Left ventricle myocardium inferior (tissue), 1 donor: ENCODE results near the gene STOML3. TPM values are rescaled to one million over a fixed set of nuclear protein-coding genes. Genes with fewer than 3 reads are reported as not detected.

Source experiments
- DNase-seq: peaks from one replicate; pipeline ENCODE4 v3.0.0-alpha.2; 2020
- H3K27ac ChIP-seq: fragments of 200-600 bp; replicated peaks from 2 replicates; pipeline ENCODE4 v1.8.0; 2021
- H3K27me3 ChIP-seq: fragments of 200-600 bp; 2 replicates; pipeline ENCODE4 v1.8.0; 2021; ENCODE audit warnings: low read depth
- H3K36me3 ChIP-seq: fragments of 200-600 bp; 2 replicates; pipeline ENCODE4 v1.8.0; 2021
- H3K4me1 ChIP-seq: fragments of 200-600 bp; 2 replicates; pipeline ENCODE4 v1.8.0; 2021
- H3K4me3 ChIP-seq: fragments of 200-600 bp; 2 replicates; pipeline ENCODE4 v1.8.0; 2021; ENCODE audit warnings: mild to moderate bottlenecking, moderate library complexity
- H3K9me3 ChIP-seq: fragments of 200-600 bp; replicated peaks from 2 replicates; pipeline ENCODE4 v1.8.0; 2021
- CTCF ChIP-seq: fragments of 200-600 bp; IDR thresholded peaks from 2 replicates; pipeline ENCODE4 v1.8.0; 2021; ENCODE audit warnings: antibody characterized with exemption, mild to moderate bottlenecking, borderline replicate concordance
- intact Hi-C: fragments of 100-400 bp; cut with micrococcal nuclease; formaldehyde crosslinking; loops from one replicate; pipeline ENCODE4 v1.11.0; 2022
- total RNA-seq: library from RNA; stranded (reverse); fragmentation: NEBNext Ultra II Directional; extraction: Animal tissue kit (Norgen Biotek cat#: 25700); gene quantifications from one replicate; pipeline ENCODE4 v1.2.1, GENCODE V29; 2021
- donor health status: DM: no; HTN: yes; CAD: no; lungs with severe emphysema.

STOML3 gene
- total RNA-seq, 1 donor from 2014 or later = not detected

- no peak for DNase-seq
- H3K4me1 ChIP-seq = no peaks in the 10 kb centered on the region
- no peaks in the 10 kb centered on the region for H3K9me3 ChIP-seq
- no peak for TF ChIP-seq CTCF
- no peaks in the 10 kb centered on the region for H3K27me3 ChIP-seq
- H3K27ac ChIP-seq = no peak overlapping the region
- H3K4me3 ChIP-seq = no peak overlapping the region
- intact Hi-C loops = no loop called here
- no peaks in the 10 kb centered on the region for H3K36me3 ChIP-seq
These were observed 36.3 kb downstream of the STOML3 start for GRCh38 chr13:38954291-38954690.

DNA sequence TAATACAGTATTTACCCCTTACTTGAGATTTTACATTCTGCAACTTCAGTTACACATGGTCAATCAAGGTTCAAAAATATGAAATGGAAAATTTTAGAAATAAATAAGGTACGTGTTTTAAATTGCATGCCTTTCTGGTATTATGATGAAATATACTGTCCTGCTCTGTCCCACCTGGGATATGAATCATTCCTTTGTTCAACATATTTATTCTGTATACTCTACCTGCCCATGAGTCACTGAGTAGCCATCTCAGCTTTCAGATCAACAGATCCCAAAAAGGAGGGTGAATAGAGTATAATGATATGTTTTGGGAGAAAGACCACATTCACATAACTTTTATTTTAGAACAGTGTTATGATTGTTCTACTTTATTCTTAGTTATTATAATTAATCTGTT is 37.8 kb downstream of the STOML3 start:
- no peaks in the 10 kb centered on the region for H3K27me3 ChIP-seq
- no peaks in the 10 kb centered on the region for H3K36me3 ChIP-seq
- intact Hi-C loops = no loop called here
- DNase-seq = no peak
- H3K4me1 ChIP-seq = no peaks in the 10 kb centered on the region
- no peaks in the 10 kb centered on the region for H3K9me3 ChIP-seq
- no peak overlapping the region for H3K27ac ChIP-seq
- no peak overlapping the region for H3K4me3 ChIP-seq
- no peak for TF ChIP-seq CTCF

DNA sequence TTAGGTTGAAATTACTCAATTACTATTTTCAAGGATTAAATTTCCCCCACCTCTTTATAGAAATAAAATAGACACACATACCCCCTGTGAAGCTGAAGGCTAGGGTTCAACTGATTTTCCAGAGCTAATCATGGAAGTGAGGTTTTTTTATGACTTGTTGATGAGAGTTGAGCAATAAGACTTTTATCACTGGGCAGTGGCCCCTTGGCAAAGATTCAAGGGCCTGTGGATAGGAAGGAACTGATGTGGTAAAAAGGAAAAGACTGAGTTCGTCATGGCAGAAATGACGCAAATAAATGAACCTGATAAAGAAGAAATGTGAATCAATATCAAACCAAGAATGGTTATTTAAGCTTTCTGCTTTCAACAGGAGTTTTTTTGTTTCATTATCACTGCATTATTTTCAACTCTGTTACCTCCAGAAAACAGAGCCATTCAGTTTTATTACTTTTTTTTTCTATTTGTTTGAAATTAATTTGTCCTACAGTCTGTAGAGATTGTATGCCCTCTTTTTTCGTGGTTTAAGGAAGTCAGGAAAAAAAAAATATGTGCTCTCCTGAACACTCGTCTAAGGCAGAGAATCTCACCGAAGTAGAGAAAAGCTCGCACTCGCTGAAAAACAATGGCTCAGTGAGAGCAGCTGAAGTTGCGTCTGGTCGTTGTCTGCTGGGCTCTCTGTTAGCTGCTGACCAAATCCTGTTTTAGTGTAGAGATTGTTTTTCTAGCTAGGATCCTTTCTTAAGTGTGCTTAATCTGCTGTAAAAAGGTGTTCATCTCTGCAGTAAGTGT is 38.9 kb downstream of the STOML3 start:
- Histone ChIP-seq H3K36me3 (no peaks in the 10 kb centered on the region), H3K27ac (no peak overlapping the region), H3K4me3 (no peak overlapping the region), H3K27me3 (no peaks in the 10 kb centered on the region), H3K9me3 (no peaks in the 10 kb centered on the region), H3K4me1 (no peaks in the 10 kb centered on the region)
- DNase-seq = no peak
- no peak for TF ChIP-seq CTCF
- intact Hi-C loops = no loop called here

GRCh38 chr13:38950987-38951386 is 39.6 kb downstream of the STOML3 start:
- H3K27me3 ChIP-seq = no peaks in the 10 kb centered on the region
- intact Hi-C loops = no loop called here
- no peaks in the 10 kb centered on the region for H3K9me3 ChIP-seq
- H3K27ac ChIP-seq = no peak overlapping the region
- DNase-seq = no peak
- no peaks in the 10 kb centered on the region for H3K36me3 ChIP-seq
- H3K4me3 ChIP-seq = no peak overlapping the region
- H3K4me1 ChIP-seq = no peaks in the 10 kb centered on the region
- no peak for TF ChIP-seq CTCF

DNA sequence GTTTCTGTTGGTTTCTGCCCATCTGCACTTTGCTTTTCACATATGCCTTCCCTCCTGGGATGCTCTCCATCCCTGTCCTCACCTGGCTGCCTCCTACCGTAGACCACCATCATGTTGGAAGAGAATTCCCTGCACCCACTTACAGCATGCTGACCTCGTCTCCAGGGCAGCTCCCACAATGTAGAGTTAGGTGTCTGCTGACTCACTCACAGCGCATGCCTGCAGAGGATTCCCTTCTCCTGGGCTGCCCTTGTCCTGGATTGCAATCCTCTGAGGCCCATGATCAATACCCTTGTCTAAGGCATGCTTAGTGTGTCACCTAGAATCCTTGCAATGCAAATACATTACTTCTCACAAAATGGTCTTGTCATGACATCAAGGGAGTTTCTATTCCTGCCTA is 43.6 kb downstream of the STOML3 start:
- Histone ChIP-seq H3K27me3 (no peaks in the 10 kb centered on the region), H3K36me3 (no peaks in the 10 kb centered on the region), H3K27ac (no peak overlapping the region), H3K9me3 (no peaks in the 10 kb centered on the region), H3K4me1 (no peaks in the 10 kb centered on the region), H3K4me3 (no peak overlapping the region)
- intact Hi-C loops = no loop called here
- DNase-seq = no peak
- TF ChIP-seq CTCF = no peak
